ENCODE measurements around the gene TMPRSS12.
"Not testable (repeated sequence)": the region's sequence is repeated elsewhere in the genome, so short reads cannot be mapped to it uniquely, and the experiment has no call there.

TMPRSS12 gene

GRCh38 chr12:50859621-50860310, 17.0 kb downstream of the TMPRSS12 start:
- no peak for FAIRE-seq

GRCh38 chr12:50862316-50862715, 19.6 kb downstream of the TMPRSS12 start:
- no peak for FAIRE-seq

GRCh38 chr12:50865266-50865665, 22.5 kb downstream of the TMPRSS12 start:
- FAIRE-seq: no peak

GRCh38 chr12:50868881-50869280, 26.2 kb downstream of the TMPRSS12 start:
- not testable (repeated sequence) for FAIRE-seq

- no peak for FAIRE-seq
These were observed 39.8 kb downstream of the TMPRSS12 start for GRCh38 chr12:50882563-50882962.

- FAIRE-seq: no peak
These were observed 44.5 kb downstream of the TMPRSS12 start for GRCh38 chr12:50887191-50887590.

GRCh38 chr12:50888666-50889065, 45.9 kb downstream of the TMPRSS12 start:
- no peak for FAIRE-seq

GRCh38 chr12:50894241-50894640, 51.5 kb downstream of the TMPRSS12 start:
- FAIRE-seq: no peak

- no peak for FAIRE-seq
These were observed 59.0 kb downstream of the TMPRSS12 start for GRCh38 chr12:50901685-50902113.

- FAIRE-seq: not testable (repeated sequence)
These were observed 65.8 kb downstream of the TMPRSS12 start for GRCh38 chr12:50908479-50908878.

GRCh38 chr12:50912361-50912760, 69.6 kb downstream of the TMPRSS12 start:
- FAIRE-seq: not testable (repeated sequence)

GRCh38 chr12:50913224-50913623, 70.5 kb downstream of the TMPRSS12 start:
- no peak for FAIRE-seq

GRCh38 chr12:50914872-50915484, 72.3 kb downstream of the TMPRSS12 start:
- FAIRE-seq: no peak

GRCh38 chr12:50916292-50916691, 73.6 kb downstream of the TMPRSS12 start:
- FAIRE-seq: no peak

GRCh38 chr12:50918584-50919316, 76.0 kb downstream of the TMPRSS12 start:
- FAIRE-seq: no peak

- no peak for FAIRE-seq
These were observed 80.1 kb downstream of the TMPRSS12 start for GRCh38 chr12:50922820-50923219.

GRCh38 chr12:50923361-50924130, 80.8 kb downstream of the TMPRSS12 start:
- FAIRE-seq: no peak

GRCh38 chr12:50924131-50924438, 81.4 kb downstream of the TMPRSS12 start:
- FAIRE-seq: no peak

- no peak for FAIRE-seq
These were observed 82.0 kb downstream of the TMPRSS12 start for GRCh38 chr12:50924439-50925341.

- no peak for FAIRE-seq
These were observed 82.6 kb downstream of the TMPRSS12 start for GRCh38 chr12:50925342-50925651.

- FAIRE-seq: no peak
These were observed 83.2 kb downstream of the TMPRSS12 start for GRCh38 chr12:50925920-50926319.

- FAIRE-seq: no peak
These were observed 83.7 kb downstream of the TMPRSS12 start for GRCh38 chr12:50926415-50926814.
